NB4 (cell line): Measurements from ENCODE around the gene NHLRC2.

Source experiments
- CTCF ChIP-seq: IDR thresholded peaks from one replicate; pipeline ENCODE4 v1.5.1; 2012; ENCODE audit warnings: low read depth, low read length
- POLR2A ChIP-seq: IDR thresholded peaks from 2 replicates; pipeline ENCODE4 v1.6.1; 2011; ENCODE audit warnings: mild to moderate bottlenecking; ENCODE audit not compliant: insufficient read length; ENCODE audit errors: extremely low read depth

GRCh38 chr10:113857210-113857609 lies 2.7 kb downstream of the NHLRC2 start:
- TF ChIP-seq CTCF: no peak
- TF ChIP-seq POLR2A: no peak
